Natural killer cell (primary cell): ENCODE results near the gene RPGRIP1. TPM values are rescaled to one million over a fixed set of nuclear protein-coding genes. Genes with fewer than 3 reads are reported as not detected.

Experiments
- ATAC-seq, 3 donors: fragments of 150-1000 bp in 2 of 3; fragments of 200-7000 bp in 1 of 3; cut with Tn5 transposase; 1 replicate in 1 of 3; 2 replicates in 2 of 3; pipeline ENCODE4 v1.10.0; 2021; ENCODE audit warnings: mild to moderate bottlenecking in 2 of 3, moderate library complexity in 2 of 3
- DNase-seq, 2 donors: peaks; one replicate each; pipeline versions ENCODE4 v3.0.0 to v3.0.0-alpha.2; 2013 to 2021; ENCODE audit warnings: mixed read lengths in 1 of 2
- H3K27ac ChIP-seq: one replicate; pipeline ENCODE4 v1.5.1; 2013; ENCODE audit warnings: mild to moderate bottlenecking, low read length
- H3K27me3 ChIP-seq: one replicate; pipeline ENCODE4 v1.6.1; 2013; ENCODE audit warnings: low read length; ENCODE audit not compliant: control insufficient read depth, insufficient read depth
- H3K36me3 ChIP-seq: one replicate; pipeline ENCODE4 v1.6.1; 2013; ENCODE audit warnings: low read length; ENCODE audit not compliant: control insufficient read depth, insufficient read depth
- H3K4me1 ChIP-seq: one replicate; pipeline ENCODE4 v1.6.1; 2013; ENCODE audit warnings: low read length; ENCODE audit not compliant: control insufficient read depth, insufficient read depth
- H3K4me3 ChIP-seq: one replicate; pipeline ENCODE4 v1.5.1; 2013; ENCODE audit warnings: low read length
- H3K9me3 ChIP-seq: one replicate; pipeline ENCODE4 v1.6.1; 2013; ENCODE audit warnings: low read length; ENCODE audit not compliant: control insufficient read depth, insufficient read depth
- H3K27ac Mint-ChIP-seq, 2 donors: one replicate each; pipeline ENCODE4 v1.8.0; 2022; ENCODE audit warnings: mild to moderate bottlenecking in 2 of 2, mixed read lengths in 2 of 2, moderate library complexity in 1 of 2
- H3K27me3 Mint-ChIP-seq, 2 donors: one replicate each; pipeline ENCODE4 v1.8.0; 2022; ENCODE audit warnings: low read depth in 2 of 2, mixed read lengths in 2 of 2
- H3K36me3 Mint-ChIP-seq: one replicate; pipeline ENCODE4 v1.8.0; 2022; ENCODE audit warnings: mixed read lengths
- H3K4me1 Mint-ChIP-seq, 2 donors: one replicate each; pipeline ENCODE4 v1.8.0; 2022; ENCODE audit warnings: mixed read lengths in 2 of 2
- H3K4me3 Mint-ChIP-seq: one replicate; pipeline ENCODE4 v1.8.0; 2022; ENCODE audit warnings: mild to moderate bottlenecking, moderate library complexity, mixed read lengths
- H3K9me3 Mint-ChIP-seq, 2 donors: one replicate each; pipeline ENCODE4 v1.8.0; 2022; ENCODE audit warnings: mixed read lengths in 2 of 2
- CTCF ChIP-seq: fragments of 200-600 bp; IDR thresholded peaks from one replicate; pipeline ENCODE4 v1.8.0; 2022; ENCODE audit warnings: antibody characterized with exemption
- WGBS: methylation state at CpG from one replicate; pipeline ENCODE4 v1.1.7; 2013; ENCODE audit warnings: missing lambda C conversion rate; ENCODE audit not compliant: insufficient coverage; 5-methylcytosine and 5-hydroxymethylcytosine counted together
- intact Hi-C: fragments of 100-400 bp; cut with micrococcal nuclease; formaldehyde crosslinking; loops from one replicate; pipeline ENCODE4 v1.14.2; 2022
- total RNA-seq, 4 donors: library from RNA; stranded (reverse); fragments of 120-200 nt in 1 of 4; gene quantifications; one replicate each; pipeline versions ENCODE4 v1.2.3 to v1.2.4, GENCODE V29; 2013 to 2022

The RPGRIP1 gene
- total RNA-seq, 3 donors from 2014 or later (not counting 1 experiment from before 2014, with no cell fraction given) = 0.68 to 0.85 TPM; not detected in 1

DNA sequence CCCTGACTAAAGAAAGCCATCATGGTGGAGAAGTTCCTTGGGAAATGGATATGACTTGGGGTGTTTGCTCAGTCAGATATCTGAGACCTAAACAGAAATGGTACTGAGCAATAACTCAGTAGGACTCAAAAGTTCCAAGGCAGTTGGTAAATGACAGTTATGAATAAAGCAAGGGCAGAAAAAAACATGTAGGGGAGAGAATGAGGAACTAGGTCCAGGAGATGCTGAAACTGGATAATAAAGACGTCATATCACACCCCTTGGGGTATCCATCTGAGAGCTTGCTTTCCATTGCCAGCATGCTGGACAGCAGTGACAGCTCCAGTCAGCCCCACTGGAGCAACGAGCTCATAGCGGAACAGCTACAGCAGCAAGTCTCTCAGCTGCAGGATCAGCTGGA is 37.5 kb downstream of the RPGRIP1 start:
- no peak overlapping the region for H3K27ac Mint-ChIP-seq
- Histone ChIP-seq H3K27me3 (peaks cover 2% of the 10 kb centered on the region), H3K27ac (no peak overlapping the region), H3K4me3 (no peak overlapping the region), H3K36me3 (no peaks in the 10 kb centered on the region), H3K9me3 (no peaks in the 10 kb centered on the region), H3K4me1 (peaks cover 8% of the 10 kb centered on the region)
- TF ChIP-seq CTCF = no peak
- DNase-seq (no peak), ATAC-seq (no peak)
- peaks cover 0 to 3% of the 10 kb centered on the region in 2 donors for H3K27me3 Mint-ChIP-seq
- intact Hi-C loops = no loop called here
- no peaks in the 10 kb centered on the region for H3K9me3 Mint-ChIP-seq
- WGBS = 62% methylated on average over 3 of the region's 3 CpGs
- no peaks in the 10 kb centered on the region for H3K36me3 Mint-ChIP-seq
- H3K4me1 Mint-ChIP-seq = peaks cover 5 to 8% of the 10 kb centered on the region in 2 donors
- no peak overlapping the region for H3K4me3 Mint-ChIP-seq

GRCh38 chr14:21320913-21321312 is 41.0 kb downstream of the RPGRIP1 start:
- Histone ChIP-seq H3K36me3 (no peaks in the 10 kb centered on the region), H3K27ac (no peak overlapping the region), H3K4me1 (peaks cover 8% of the 10 kb centered on the region), H3K4me3 (no peak overlapping the region), H3K27me3 (no peaks in the 10 kb centered on the region), H3K9me3 (no peaks in the 10 kb centered on the region)
- ATAC-seq (no peak), DNase-seq (no peak)
- H3K4me1 Mint-ChIP-seq = peaks cover 5 to 8% of the 10 kb centered on the region in 2 donors
- intact Hi-C loops = no loop called here
- H3K27me3 Mint-ChIP-seq = peaks cover 2 to 13% of the 10 kb centered on the region in 2 donors
- H3K9me3 Mint-ChIP-seq = no peaks in the 10 kb centered on the region
- 89% methylated on average over 2 of the region's 2 CpGs for WGBS
- no peak overlapping the region for H3K4me3 Mint-ChIP-seq
- H3K27ac Mint-ChIP-seq = no peak overlapping the region
- H3K36me3 Mint-ChIP-seq = no peaks in the 10 kb centered on the region
- TF ChIP-seq CTCF = no peak

- WGBS = 88% methylated on average over 2 of the region's 2 CpGs
- Mint-ChIP-seq H3K27ac (no peak overlapping the region), H3K9me3 (no peaks in the 10 kb centered on the region), H3K4me1 (peaks cover 5 to 8% of the 10 kb centered on the region in 2 donors), H3K4me3 (no peak overlapping the region), H3K27me3 (peaks cover 2 to 15% of the 10 kb centered on the region in 2 donors), H3K36me3 (no peaks in the 10 kb centered on the region)
- Histone ChIP-seq H3K27ac (no peak overlapping the region), H3K4me3 (no peak overlapping the region), H3K36me3 (no peaks in the 10 kb centered on the region), H3K4me1 (peaks cover 4% of the 10 kb centered on the region), H3K27me3 (no peaks in the 10 kb centered on the region), H3K9me3 (no peaks in the 10 kb centered on the region)
- TF ChIP-seq CTCF = no peak
- intact Hi-C loops = no loop called here
- DNase-seq = no peak
- no peak for ATAC-seq
Measured at GRCh38 chr14:21322716-21323115, 42.8 kb downstream of the RPGRIP1 start.

- Mint-ChIP-seq H3K27ac (no peak overlapping the region), H3K36me3 (no peaks in the 10 kb centered on the region), H3K27me3 (peaks cover 2 to 15% of the 10 kb centered on the region in 2 donors), H3K9me3 (no peaks in the 10 kb centered on the region), H3K4me1 (no peaks in the 10 kb centered on the region), H3K4me3 (no peak overlapping the region)
- Histone ChIP-seq H3K9me3 (no peaks in the 10 kb centered on the region), H3K36me3 (no peaks in the 10 kb centered on the region), H3K4me1 (no peaks in the 10 kb centered on the region), H3K27me3 (no peaks in the 10 kb centered on the region), H3K27ac (no peak overlapping the region), H3K4me3 (no peak overlapping the region)
- WGBS = 100% methylated on average over 1 of the region's 1 CpG
- ATAC-seq = no peak
- intact Hi-C loops = no loop called here
- no peak for TF ChIP-seq CTCF
- DNase-seq = no peak
Measured at GRCh38 chr14:21326972-21327371, 47.1 kb downstream of the RPGRIP1 start.
